Chondrocyte (in vitro differentiated cells): ENCODE measurements around the gene DKK3. TPM values are rescaled to one million over a fixed set of nuclear protein-coding genes. Genes with fewer than 3 reads are reported as not detected.

Source experiments
- DNase-seq: peaks from one replicate; pipeline ENCODE4 v3.0.0; 2021; ENCODE audit warnings: mixed read lengths, low spot score
- H3K27ac Mint-ChIP-seq: one replicate; pipeline ENCODE4 v1.8.0; 2021; ENCODE audit warnings: mild to moderate bottlenecking, moderate library complexity, mixed read lengths; ENCODE audit not compliant: unreplicated experiment
- H3K27me3 Mint-ChIP-seq: 2 replicates; pipeline ENCODE4 v1.8.0; 2021; ENCODE audit warnings: low read depth, mixed read lengths
- H3K36me3 Mint-ChIP-seq: 2 replicates; pipeline ENCODE4 v1.8.0; 2021; ENCODE audit warnings: low read depth, mixed read lengths
- H3K4me1 Mint-ChIP-seq: 2 replicates; pipeline ENCODE4 v1.8.0; 2021; ENCODE audit warnings: low read depth, mild to moderate bottlenecking, mixed read lengths
- H3K4me3 Mint-ChIP-seq: one replicate; pipeline ENCODE4 v1.8.0; 2021; ENCODE audit warnings: mild to moderate bottlenecking, moderate library complexity, mixed read lengths; ENCODE audit not compliant: unreplicated experiment
- H3K9me3 Mint-ChIP-seq: 2 replicates; pipeline ENCODE4 v1.8.0; 2021; ENCODE audit warnings: low read depth, mixed read lengths
- total RNA-seq: library from RNA; stranded (reverse); gene quantifications from 3 replicates; pipeline ENCODE4 v1.2.1, GENCODE V29; 2021
- TF ChIP-seq, protein P1 (sequence below): fragments of 200-600 bp; sonication (generic); IDR thresholded peaks from 2 replicates; pipeline ENCODE4 v1.5.0; 2021; ENCODE audit warnings: antibody characterized with exemption, mild to moderate bottlenecking, moderate library complexity

DKK3 gene
- total RNA-seq, 1 donor from 2014 or later: 575 TPM

DNA sequence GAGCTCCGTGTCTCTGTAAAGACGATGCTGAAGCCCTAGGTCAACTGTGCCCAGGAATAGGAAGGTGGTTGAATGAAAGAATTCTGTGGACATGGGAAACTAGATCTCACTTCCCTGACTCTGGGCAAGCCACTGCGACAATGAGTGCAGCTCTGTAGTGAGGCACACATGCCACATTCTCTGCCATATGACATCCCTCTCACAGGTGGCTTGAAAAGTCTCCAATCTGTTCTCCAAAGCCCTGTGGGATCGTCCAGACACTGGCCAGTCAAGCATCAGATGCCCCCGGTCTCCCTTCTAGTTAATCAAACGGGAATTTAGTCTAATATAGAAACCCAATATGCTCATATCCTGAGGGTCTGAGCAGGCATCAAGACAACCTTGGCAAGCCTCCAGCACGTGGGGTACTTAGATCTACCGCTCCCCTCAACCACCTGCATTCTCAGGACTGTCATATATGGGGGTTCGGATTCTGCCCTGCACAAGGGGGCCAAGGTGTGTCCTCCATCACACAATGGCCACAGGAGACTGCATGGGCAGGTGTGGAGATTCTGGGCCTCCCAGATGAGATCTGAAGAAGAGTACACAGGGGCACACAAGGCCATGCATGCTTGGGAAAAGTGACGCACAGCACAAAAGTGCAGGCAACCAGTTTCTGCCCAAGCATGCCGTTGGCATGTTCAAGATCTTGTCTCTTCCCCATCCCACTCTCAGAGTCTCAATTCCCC lies 11.9 kb downstream of the DKK3 start:
- peaks cover 74% of the 10 kb centered on the region for H3K4me1 Mint-ChIP-seq
- H3K4me3 Mint-ChIP-seq: no peak overlapping the region
- no peak overlapping the region for H3K27ac Mint-ChIP-seq
- H3K36me3 Mint-ChIP-seq: peaks cover 26% of the 10 kb centered on the region
- H3K9me3 Mint-ChIP-seq: no peaks in the 10 kb centered on the region
- no peaks in the 10 kb centered on the region for H3K27me3 Mint-ChIP-seq
- TF ChIP-seq, protein P1, sequence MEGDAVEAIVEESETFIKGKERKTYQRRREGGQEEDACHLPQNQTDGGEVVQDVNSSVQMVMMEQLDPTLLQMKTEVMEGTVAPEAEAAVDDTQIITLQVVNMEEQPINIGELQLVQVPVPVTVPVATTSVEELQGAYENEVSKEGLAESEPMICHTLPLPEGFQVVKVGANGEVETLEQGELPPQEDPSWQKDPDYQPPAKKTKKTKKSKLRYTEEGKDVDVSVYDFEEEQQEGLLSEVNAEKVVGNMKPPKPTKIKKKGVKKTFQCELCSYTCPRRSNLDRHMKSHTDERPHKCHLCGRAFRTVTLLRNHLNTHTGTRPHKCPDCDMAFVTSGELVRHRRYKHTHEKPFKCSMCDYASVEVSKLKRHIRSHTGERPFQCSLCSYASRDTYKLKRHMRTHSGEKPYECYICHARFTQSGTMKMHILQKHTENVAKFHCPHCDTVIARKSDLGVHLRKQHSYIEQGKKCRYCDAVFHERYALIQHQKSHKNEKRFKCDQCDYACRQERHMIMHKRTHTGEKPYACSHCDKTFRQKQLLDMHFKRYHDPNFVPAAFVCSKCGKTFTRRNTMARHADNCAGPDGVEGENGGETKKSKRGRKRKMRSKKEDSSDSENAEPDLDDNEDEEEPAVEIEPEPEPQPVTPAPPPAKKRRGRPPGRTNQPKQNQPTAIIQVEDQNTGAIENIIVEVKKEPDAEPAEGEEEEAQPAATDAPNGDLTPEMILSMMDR: no peak
- DNase-seq: peak; percentile 46

DNA sequence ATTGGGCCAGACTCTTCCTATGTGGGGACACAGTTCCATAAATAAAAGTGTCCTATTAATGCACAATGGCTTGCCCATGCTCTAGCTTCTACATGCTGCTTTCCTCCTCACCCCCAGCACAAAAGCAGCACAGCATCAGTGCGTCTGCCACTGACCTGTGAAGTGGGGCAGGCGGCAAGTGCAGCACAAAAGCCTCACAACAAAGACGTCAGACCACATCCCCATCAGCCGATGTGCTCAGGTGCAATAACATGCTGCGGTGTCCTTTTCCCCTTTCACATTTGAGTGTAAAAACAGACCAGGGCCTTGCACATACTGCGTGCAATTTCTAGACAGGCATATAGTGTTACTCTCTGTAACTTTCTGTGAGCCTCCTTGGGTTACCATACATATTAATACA lies 12.8 kb downstream of the DKK3 start:
- no peak for DNase-seq
- TF ChIP-seq, protein P1: no peak
- Mint-ChIP-seq H3K4me3 (no peak overlapping the region), H3K27ac (no peak overlapping the region), H3K36me3 (peaks cover 25% of the 10 kb centered on the region), H3K27me3 (no peaks in the 10 kb centered on the region), H3K4me1 (peaks cover 83% of the 10 kb centered on the region), H3K9me3 (no peaks in the 10 kb centered on the region)

DNA sequence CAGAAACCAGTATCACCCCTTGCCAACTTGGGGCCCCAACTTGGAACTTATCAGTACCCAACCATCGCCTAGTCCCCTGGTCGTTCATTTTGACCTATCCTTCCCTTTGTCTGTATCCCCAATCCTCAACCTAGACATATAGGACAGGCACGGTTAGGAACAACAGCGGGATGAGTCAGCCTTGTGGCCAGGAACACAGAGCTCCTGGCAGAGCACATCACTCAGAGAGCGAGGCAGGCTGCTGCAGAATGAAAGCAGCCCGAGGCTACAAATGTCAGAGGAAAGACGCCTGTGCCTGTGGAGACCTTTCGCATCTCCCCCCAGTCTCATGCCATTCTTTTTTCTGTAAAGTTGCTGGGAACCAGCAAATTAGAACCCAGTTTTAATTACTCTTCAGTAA lies 14.6 kb downstream of the DKK3 start:
- H3K27ac Mint-ChIP-seq: peak overlapping the region; percentile 94
- no peak for DNase-seq
- TF ChIP-seq, protein P1: no peak
- H3K36me3 Mint-ChIP-seq: peaks cover 29% of the 10 kb centered on the region
- no peaks in the 10 kb centered on the region for H3K27me3 Mint-ChIP-seq
- peaks cover 90% of the 10 kb centered on the region for H3K4me1 Mint-ChIP-seq
- no peaks in the 10 kb centered on the region for H3K9me3 Mint-ChIP-seq
- H3K4me3 Mint-ChIP-seq: peak overlapping the region; percentile 26

DNA sequence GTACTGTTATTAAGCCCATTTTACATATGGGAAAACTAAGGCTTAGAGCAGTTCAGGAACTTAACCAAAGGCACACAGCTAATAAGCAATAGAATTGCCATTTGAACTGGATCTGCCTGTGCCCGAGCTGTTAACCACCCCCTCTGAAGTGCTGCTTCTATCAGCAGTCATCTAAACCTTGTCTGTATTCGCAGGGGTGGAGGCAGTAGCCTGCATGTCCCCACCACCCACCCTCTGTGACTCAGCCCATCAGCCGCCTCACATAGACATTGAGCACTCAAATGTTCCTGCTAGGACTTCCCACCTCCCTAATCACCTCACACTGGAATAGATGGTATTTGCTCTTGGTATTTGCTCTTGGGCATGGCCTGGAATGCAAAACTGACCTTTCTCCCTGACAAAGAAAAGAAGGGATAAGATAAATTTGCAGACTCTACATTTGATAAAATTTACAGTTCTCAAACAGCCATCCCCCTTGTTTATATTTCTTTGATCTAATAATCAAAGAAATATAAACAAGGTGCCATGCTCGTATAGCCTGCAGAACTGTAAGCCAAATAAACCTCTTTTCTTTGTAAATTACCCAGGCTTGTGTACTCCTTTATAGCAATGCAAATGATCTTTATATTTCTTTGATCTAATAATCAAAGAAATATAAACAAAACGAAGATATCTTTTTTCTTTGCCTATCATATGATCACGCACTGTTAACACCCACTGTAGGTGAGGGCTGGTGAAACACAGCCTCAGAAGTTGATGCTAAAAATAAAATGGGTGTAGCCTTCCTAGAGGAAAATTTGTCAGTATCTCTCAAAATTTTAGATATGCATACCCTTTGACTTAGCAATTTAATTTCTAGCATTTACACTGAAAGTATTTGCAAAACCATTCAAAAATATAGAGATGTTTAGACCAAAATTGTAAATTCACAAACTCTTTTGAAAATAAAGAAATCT lies 15.9 kb downstream of the DKK3 start:
- no peak for DNase-seq
- Mint-ChIP-seq H3K27me3 (no peaks in the 10 kb centered on the region), H3K4me1 (peaks cover 90% of the 10 kb centered on the region), H3K27ac (peak overlapping the region; percentile 84), H3K4me3 (no peak overlapping the region), H3K36me3 (peaks cover 24% of the 10 kb centered on the region), H3K9me3 (no peaks in the 10 kb centered on the region)
- TF ChIP-seq, protein P1: no peak
